Endometrium (tissue), 2 donors: Measurements from ENCODE around the gene GPI.

ENCODE experiments used
- FAIRE-seq: peaks from 2 replicates; lab custom pipeline; 2012; peaks lifted over from hg19 to GRCh38; lab: Jason Lieb, UNC
- donor health status: control.
- donor health status: control.

Gene GPI

DNA sequence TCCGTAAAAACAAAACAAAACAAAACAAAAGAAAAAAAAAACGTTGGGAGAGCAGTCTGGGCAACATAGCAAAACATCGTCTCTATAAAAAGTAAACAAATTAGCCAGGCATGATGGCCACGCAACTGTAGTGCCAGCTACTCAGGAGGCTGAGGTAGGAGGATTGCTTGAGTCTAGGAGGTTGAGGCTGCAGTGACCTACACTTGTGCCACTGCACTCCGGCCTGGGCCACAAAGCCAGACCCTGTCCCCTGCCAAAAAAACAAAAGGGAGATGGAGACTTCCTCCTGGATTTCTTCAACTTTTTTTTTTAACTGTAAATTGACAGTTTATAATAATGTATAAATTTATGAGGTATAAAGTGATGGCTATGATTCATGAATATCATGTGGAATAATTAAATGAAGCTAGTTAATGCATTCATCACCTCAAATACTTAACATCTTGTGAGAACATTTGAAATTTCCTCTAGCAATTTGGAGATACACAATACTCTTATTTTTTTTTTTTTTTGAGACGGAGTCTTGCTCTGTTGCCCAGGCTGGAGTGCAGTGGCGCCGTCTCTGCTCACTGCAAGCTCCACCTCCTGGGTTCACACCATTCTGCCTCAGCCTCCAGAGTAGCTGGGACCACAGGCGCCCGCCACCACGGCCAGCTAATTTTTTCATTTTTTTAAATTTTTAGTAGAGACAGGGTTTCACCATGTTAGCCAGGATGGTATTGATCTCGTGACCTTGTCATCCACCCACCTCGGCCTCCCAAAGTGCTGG lies 41.1 kb downstream of the GPI start:
- FAIRE-seq = no peak

GRCh38 chr19:34408411-34408810 lies 43.4 kb downstream of the GPI start:
- FAIRE-seq = no peak

GRCh38 chr19:34409189-34410164 lies 44.5 kb downstream of the GPI start:
- FAIRE-seq = no peak

- FAIRE-seq = no peak
These were observed 46.2 kb downstream of the GPI start for GRCh38 chr19:34411216-34411615.

DNA sequence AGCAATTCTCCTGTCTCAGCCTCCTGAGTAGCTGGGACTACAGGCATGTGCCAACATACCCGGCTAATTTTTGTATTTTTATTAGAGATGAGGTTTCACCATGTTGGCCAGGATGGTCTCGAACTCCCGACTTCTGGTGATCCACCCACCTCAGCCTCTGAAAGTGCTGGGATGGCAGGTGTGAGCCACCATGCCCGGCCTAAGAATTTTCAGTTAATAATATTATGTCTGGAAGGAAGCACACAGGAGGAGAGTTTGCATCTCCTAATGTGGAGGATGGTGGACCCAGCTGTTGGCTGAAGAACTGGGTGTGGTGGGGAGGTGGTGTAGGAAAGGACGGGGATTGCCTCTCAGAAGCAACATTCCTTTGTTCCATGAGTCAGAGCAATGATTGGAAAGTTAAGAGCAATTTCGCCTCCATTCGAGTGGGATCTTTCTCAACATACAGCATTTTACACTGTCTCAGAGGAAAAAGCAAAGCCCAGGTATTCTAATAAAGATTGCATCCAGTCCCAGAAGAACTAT lies 51.1 kb downstream of the GPI start:
- no peak for FAIRE-seq

GRCh38 chr19:34418300-34418699 lies 53.3 kb downstream of the GPI start:
- FAIRE-seq = no peak

DNA sequence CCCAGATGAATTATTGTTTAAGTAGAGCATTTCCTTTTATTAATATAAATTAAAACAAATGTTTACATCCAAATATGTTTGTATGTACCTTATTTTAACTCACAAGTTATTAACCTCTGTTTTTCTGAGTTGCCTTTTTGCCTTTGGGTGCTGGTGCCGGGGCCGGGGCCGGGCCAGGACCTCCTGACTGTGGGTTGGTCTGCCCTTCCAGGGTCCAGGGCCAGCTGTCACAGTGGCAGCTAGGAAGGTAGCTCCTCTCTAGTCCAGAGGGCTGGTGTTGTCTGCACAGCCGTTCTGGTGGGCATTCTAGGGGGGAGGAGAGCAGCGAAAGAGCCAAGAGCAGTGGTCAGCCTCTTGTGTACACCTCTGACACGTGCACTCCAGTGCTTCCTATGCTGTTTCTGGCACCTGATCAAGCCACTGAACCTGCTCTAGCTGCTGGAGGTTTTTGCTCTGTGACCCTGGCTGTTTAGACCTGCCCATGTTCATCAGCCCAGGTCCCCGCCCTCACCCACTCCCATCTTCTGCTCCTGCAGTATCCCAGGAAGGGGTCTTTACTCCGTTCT lies 61.2 kb downstream of the GPI start:
- no peak for FAIRE-seq

DNA sequence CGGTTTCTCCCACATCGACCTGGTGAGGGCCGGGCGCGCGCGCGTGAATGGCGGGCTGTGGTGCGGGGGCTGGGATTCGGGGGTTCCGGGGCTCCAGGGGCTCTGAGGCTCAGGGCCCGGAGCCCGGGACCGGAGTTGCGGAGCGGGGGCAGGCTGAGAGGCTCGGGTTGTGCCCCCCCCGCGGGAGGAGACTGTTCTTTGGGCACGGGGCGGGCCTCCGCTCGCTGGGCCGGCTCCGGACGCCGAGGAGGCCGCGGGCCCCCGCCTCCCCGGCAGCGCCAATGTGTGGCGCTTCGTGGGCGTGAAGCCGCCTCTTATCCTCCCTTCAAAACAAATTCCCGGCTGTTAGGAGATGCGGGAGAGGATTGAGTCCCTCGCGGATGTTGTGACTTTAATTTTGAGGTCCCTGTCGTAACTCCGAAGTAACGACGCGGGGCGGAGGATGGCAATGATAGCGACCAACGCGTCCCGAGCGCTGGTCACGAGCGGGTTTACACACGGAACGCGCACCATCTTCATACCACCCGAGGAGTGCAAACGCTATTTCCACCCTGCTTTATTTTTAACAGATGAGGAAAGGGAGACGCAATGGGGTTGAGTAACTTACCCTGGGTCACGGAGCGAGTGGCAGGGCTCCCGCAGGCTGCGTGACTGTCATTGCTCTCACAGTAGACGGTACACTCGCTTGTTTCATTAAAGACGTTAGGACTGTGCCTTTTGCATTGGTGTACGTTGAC lies 63.7 kb downstream of the GPI start:
- no peak for FAIRE-seq

DNA sequence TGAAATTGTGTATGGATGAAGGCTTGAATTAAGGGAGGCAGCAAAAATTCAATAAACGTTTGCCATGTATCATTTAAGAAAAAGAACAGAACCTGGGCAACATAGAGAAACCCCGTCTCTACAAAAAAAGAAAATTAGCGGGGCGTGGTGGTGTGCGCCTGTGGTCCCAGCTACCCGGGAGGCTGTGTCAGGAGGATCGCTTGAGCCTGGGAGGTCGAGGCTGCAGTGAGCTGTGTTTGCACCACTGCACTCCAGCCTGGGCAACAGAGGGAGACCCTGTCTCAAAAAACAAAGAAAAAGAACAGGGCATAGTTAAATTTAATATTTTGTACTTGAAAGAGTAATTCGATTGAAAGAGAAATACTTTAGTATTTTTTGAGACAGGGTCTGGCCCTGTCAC lies 64.6 kb downstream of the GPI start:
- FAIRE-seq = no peak

DNA sequence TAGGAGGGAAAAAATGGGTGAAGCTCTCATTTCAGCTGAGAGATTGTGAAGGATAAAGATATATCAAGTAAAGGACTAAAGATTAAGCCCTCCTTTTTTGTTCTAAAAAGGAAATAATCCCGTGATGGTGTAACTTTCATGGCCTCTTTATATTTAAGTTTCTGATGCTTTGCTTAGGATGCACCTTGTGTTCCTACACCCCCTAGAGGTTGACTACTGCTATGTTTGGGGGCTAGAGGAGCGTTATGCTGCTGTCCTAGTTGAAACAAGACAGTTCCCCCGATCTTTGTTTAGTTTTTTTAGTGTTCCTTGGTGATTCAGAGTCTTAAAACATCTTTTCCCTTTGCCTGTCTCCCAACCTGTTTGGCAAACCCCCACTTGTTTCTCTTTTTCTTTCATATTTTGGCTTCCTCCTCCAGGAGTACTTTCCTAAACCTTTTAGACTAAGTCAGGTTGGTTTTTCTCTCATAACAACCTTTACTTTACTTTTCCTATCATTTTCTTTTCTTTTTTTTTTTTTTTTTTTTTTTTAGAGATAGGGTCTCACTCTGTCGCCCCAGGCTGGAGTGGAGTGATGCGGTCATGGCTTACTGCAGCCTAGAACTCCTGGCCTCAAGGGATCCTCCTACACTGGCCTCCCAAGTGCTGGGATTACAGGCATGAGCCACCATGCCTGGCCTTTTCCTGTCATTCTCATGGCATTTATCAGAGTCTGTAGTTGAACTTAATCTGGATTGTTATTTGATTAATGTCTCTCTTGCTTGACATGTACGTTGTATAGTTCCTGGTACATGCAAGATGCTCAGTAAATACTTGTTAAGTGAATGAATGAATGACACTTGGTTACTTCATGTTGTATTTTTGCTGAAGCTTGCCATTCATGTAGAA lies 66.0 kb downstream of the GPI start:
- FAIRE-seq = no peak

GRCh38 chr19:34431681-34432402 lies 66.8 kb downstream of the GPI start:
- no peak for FAIRE-seq

- FAIRE-seq = no peak
These were observed 67.8 kb downstream of the GPI start for GRCh38 chr19:34432797-34433196.

- FAIRE-seq = no peak
These were observed 71.7 kb downstream of the GPI start for GRCh38 chr19:34436716-34437115.

DNA sequence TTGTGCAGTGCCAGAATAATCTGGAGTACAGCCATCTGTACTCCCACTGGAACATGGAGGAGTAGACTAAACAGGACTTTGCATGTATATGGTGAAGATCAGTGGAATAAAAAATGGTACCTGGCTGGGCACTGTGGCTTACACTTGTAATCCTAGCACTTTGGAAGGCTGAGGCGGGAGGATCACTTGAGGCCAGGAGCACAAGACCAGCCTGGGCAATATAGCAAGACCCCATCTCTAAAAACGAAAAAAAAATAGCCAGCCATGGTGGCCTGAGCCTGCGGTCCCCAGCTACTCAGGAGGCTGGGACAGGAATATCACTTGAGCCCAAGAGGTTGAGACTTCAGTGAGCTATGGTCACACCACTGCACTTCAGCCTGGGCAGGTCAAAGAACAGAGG lies 83.2 kb downstream of the GPI start:
- FAIRE-seq = no peak
